Measurements from ENCODE around the gene ID1. TPM values are rescaled to one million over a fixed set of nuclear protein-coding genes. Genes with fewer than 3 reads are reported as not detected.

Gene ID1
- polyA plus RNA-seq, 2 of the 4 experiments (the other 2 are of a cell fraction) = 237 to 432 TPM

GRCh38 chr20:31587545-31588389 is 17.3 kb upstream of the ID1 start (continued):
- TF ChIP-seq HMGXB4 (CRISPR knock-in tag; IDR thresholded peaks at IDR 0.05; ENCODE audit: borderline replicate concordance) (no peak), RFX5 (IDR thresholded peaks at IDR 0.05) (no peak), RARB (CRISPR knock-in tag; IDR thresholded peaks at IDR 0.05) (no peak), HEYL (CRISPR knock-in tag; IDR thresholded peaks at IDR 0.05) (no peak; the same call in 1 of the 2 replicates), USF2 (IDR thresholded peaks at IDR 0.05) (no peak), MAX (IDR thresholded peaks at IDR 0.05) (peak; percentile 21; the same call in 1 of the 2 replicates), BCL3 (IDR thresholded peaks at IDR 0.05) (no peak), KDM1A (IDR thresholded peaks at IDR 0.05; ENCODE audit: low read depth) (no peak), PHF8 (IDR thresholded peaks at IDR 0.05; ENCODE audit: borderline replicate concordance, low read depth) (no peak), FOXS1 (CRISPR knock-in tag; IDR thresholded peaks at IDR 0.05) (no peak)

GRCh38 chr20:31590717-31591225 is 14.3 kb upstream of the ID1 start:
- DNase-seq (ENCODE audit: low read depth in 1 of 2, low spot score in 1 of 2) (no peak), ATAC-seq (no peak), FAIRE-seq (no peak)
- WGBS (ENCODE audit: missing lambda C conversion rate) = 67% methylated on average over 7 of the region's 7 CpGs
- TF ChIP-seq FOSL2 (IDR thresholded peaks at IDR 0.05) (no peak), FOSL2 (CRISPR knock-in tag; IDR thresholded peaks at IDR 0.05) (0 out of 2 replicates have a peak, but pooled peaks have one; percentile 10), MAX (IDR thresholded peaks at IDR 0.05) (peak; percentile 21; the same call in 1 of the 2 replicates), HEYL (CRISPR knock-in tag; IDR thresholded peaks at IDR 0.05) (no peak)
- no peak overlapping the region for H3K4me2 ChIP-seq
- CTCF ChIA-PET = interaction anchor here (0.8 to 12.9 kb wide), 8 partner anchors 12 to 108 kb away, joined by 3 to 172 read pairs (median 8); no protein-coding TSS in a partner anchor
- H3K4me1 ChIP-seq = peaks cover 50% of the 10 kb centered on the region
- H3K27ac ChIP-seq = peak overlapping the region; percentile 98
- H3K4me3 ChIP-seq = no peak overlapping the region
- POLR2A ChIA-PET = interaction anchor here (1.2 to 2.4 kb wide), 4 partner anchors 12 to 18 kb away, joined by 3 to 17 read pairs (median 10); partner anchors contain the start of gene ID1
- no peaks in the 10 kb centered on the region for H3K9me3 ChIP-seq

GRCh38 chr20:31593221-31594001 is 11.7 kb upstream of the ID1 start:
- FAIRE-seq = no peak
- Histone ChIP-seq H3K4me1 (peaks cover 57% of the 10 kb centered on the region), H3K4me2 (peak overlapping the region; percentile 95), H3K27ac (peak overlapping the region; percentile 98), H3K4me3 (peak overlapping the region; percentile 62), H3K9me3 (no peaks in the 10 kb centered on the region)
- WGBS (ENCODE audit: missing lambda C conversion rate) = 0% methylated on average over 10 of the region's 11 CpGs
- ATAC-seq = peak; percentile 79 to 82
- ChIA-PET POLR2A (interaction anchor here (0.7 to 1.7 kb wide), 12 partner anchors 12 to 130 kb away, joined by 3 to 265 read pairs (median 6); partner anchors contain the start of genes BCL2L1 and ID1), CTCF (interaction anchor here (0.9 to 12.9 kb wide), 11 partner anchors 9 to 34 kb away, joined by 3 to 172 read pairs (median 5); partner anchors contain the start of gene ID1)
- peak; percentile 96 to 100 for DNase-seq (ENCODE audit: low read depth in 1 of 2, low spot score in 1 of 2)
- TF ChIP-seq NFE2L2 (conservative IDR thresholded peaks at IDR 0.05; ENCODE audit: low read length) = peak; percentile 30; the same call in 1 of the 2 replicates
- 0 out of 2 replicates have a peak, but pooled peaks have one; percentile 57 for TF ChIP-seq E2F6 (IDR thresholded peaks at IDR 0.05; ENCODE audit: borderline replicate concordance, low read depth)
- no peak for TF ChIP-seq CBX2 (IDR thresholded peaks at IDR 0.05; ENCODE audit: borderline replicate concordance, low read depth)
- peak; percentile 81; the same call in 2 of the 3 replicates for TF ChIP-seq BCL3 (IDR thresholded peaks at IDR 0.05)
- peak; percentile 69 for TF ChIP-seq MAX (IDR thresholded peaks at IDR 0.05)
- peak; percentile 87 for TF ChIP-seq FOSL2 (IDR thresholded peaks at IDR 0.05)
- TF ChIP-seq FOSL2 (CRISPR knock-in tag; IDR thresholded peaks at IDR 0.05) = peak; percentile 100
- TF ChIP-seq ZNF302 (CRISPR knock-in tag; IDR thresholded peaks at IDR 0.05) = no peak
- TF ChIP-seq POLR2AphosphoS2 (conservative IDR thresholded peaks at IDR 0.05; ENCODE audit: low read length) = no peak
- TF ChIP-seq CEBPB (IDR thresholded peaks at IDR 0.05) = peak in 1 of 2 experiments; percentile 71; a peak in 2 of 4 replicates
- TF ChIP-seq EP300 (IDR thresholded peaks at IDR 0.05) = peak; percentile 57 to 79; a peak in 2 of 5 replicates
- TF ChIP-seq MAFK (IDR thresholded peaks at IDR 0.05; ENCODE audit: partially characterized antibody) = peak; percentile 90
- TF ChIP-seq EHF (CRISPR knock-in tag; IDR thresholded peaks at IDR 0.05) = peak; percentile 69; the same call in 1 of the 2 replicates
- no peak for TF ChIP-seq HDAC2 (IDR thresholded peaks at IDR 0.05)

All from A549 (cell line).